ENCODE results near the gene LRMDA.
"Not testable (repeated sequence)": the region's sequence is repeated elsewhere in the genome, so short reads cannot be mapped to it uniquely, and the experiment has no call there.

Gene LRMDA

DNA sequence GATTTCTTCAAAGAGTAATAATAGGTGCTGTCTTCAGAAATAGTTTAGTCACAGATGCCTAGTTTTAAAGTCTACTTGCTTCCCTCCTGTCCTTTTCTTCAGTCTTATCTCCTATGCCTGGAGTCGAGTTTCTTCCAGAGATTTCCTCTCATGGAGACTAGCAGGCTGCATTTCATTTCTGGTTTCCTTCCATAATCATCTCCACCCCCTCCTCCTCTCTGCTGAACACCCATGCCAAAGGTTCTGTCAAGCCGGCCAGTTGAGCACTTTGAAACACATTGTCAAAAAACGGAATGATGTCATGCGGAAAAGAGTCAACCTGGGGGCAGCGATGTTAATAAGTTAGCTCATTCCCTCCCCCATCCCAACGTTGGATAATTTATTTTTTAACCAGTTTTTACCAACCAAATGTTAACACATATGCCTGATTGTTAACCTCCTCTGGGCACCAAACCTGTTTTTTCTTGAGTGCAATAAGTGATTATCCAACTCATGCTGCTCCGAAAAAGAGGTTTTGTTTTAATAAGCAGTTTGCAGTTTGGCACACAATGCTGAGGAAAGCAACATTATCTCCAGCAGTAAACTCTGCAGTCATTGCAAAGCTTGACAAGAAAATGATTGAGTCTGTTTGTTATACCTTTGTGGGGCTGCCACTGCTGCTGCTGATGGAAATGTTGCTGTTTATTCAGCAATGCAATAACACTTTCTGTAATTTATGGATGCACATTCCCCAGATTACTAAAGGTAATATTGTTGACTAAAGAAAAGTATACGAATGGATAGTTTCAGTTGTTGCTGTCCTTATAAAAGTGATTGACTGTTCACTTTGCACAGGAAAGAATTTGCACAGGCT is 161.6 kb downstream of the LRMDA start:
- DNase-seq = no peak

DNA sequence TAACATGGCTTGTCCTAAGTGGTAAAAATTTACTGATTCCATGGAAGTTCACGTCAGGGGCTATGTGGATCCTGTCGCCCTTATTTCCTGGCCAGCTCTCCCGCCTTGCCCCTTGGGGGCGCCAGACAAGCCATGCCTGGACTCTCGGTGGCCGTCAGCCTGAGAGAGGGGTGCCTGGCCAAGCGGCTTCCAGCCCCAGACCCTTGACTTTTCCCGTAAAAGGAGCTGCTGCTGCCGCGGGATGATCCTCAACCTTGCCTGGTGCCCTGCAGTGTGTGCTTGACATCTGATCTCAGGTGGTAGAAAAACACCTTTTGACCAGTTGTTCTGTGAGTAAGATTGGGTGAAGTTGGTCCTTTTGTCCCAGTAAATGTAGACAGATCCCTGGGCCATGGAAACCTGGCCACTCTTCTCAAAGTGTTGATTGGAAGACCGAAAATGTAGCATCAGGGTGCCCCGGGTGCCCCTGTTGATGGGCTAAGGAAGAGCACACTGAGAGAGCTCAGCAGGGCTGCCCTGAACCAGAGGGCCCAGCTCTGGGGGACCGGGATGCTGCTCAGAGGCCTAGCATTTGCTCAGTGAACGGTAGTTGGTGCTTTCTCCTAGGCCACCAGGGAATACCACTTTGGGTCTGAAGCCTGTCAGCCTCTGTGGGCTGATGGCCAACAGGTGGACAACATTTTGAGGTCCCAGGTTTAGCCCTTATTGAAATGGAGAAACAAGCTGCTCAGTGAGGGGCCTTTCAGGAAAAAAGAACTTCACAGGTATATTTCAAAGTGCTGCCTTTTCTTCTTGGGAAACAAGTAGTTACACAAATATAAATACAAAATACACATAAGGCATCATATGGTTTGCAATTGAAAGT is 162.5 kb downstream of the LRMDA start:
- no peak for DNase-seq

DNA sequence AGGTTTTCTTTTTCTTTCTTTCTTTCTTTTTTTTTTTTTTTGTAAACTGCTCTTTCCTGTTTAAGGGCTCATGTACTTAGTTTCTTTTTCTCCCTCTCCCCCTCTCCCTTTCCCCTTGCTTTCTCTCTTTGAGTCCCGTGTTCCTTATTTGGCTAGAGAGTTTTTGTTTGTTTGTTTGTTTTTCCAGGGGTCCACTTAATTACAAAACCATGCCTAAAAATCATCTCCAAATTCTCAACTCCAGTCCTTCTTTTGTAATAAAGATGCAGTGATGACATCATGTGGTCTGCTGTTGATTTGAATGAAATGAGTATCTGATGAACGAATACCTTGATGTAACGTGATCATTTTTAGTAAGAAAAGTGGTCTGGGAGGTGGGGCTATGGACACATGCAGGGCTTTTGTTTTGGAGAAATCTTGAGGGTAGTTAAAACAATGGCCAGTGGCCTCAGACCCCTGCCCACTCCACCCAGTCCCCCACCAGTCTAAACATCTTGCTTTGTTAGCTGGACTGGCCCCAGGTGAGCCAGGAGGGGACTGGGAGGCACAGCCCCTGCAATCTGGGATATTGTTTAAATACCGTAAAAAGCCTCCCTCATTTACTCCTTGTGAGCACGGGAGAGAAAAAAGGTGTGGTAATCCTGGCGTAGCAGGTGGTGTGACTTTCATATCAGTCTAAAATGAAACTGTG is 165.7 kb downstream of the LRMDA start:
- no peak for DNase-seq

DNA sequence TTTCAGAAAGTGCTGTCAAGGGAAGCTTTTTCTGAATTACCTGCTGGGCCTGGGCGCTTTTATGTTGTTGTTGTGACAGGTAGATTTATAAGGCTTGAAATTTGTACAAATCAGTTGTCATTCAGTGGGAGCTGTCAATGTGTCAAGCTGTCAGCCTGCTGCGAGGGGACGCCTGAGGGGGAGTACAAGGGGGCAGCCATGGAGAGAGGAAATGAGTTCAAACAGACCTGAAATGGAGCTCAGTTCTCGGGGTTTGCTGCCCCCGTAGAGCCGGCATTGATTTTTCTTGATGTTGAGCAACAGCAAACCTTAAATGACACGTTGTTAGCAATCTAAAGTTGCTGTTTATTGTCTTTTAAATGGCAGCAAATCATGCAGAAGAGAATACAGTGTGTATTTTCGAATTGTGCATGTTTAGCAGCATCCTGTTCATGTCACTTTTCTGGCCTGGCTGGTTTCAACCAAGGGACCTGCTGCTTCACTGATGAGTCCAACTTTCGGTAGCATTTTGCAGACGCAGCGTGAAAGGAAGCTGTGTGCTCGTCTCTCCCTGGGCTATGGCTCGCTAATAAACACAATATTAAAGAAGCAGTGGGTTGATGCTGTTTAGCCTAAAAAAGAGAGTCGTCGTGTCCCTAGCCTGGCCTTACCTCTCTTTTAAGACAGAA is 166.5 kb downstream of the LRMDA start:
- DNase-seq = no peak

DNA sequence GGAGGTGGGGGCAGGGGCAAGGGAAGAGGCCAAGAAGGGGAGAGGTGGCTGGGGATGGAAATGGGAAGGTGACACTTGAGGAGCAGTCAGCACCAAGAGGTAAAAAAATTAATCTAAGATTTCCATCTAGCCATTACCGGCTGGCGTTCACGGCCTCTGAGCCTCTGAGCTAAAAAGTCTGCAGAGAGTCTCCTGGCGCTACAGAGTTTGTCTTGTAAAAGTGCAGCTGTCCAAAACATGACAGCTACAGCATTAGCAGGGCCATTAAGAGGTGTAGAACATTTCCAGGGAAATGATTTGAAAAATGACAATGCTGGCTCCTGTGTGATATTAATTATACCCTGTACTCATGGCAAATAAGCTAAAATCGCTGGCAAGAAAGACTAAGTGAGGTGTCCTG is 167.6 kb downstream of the LRMDA start:
- DNase-seq = no peak

DNA sequence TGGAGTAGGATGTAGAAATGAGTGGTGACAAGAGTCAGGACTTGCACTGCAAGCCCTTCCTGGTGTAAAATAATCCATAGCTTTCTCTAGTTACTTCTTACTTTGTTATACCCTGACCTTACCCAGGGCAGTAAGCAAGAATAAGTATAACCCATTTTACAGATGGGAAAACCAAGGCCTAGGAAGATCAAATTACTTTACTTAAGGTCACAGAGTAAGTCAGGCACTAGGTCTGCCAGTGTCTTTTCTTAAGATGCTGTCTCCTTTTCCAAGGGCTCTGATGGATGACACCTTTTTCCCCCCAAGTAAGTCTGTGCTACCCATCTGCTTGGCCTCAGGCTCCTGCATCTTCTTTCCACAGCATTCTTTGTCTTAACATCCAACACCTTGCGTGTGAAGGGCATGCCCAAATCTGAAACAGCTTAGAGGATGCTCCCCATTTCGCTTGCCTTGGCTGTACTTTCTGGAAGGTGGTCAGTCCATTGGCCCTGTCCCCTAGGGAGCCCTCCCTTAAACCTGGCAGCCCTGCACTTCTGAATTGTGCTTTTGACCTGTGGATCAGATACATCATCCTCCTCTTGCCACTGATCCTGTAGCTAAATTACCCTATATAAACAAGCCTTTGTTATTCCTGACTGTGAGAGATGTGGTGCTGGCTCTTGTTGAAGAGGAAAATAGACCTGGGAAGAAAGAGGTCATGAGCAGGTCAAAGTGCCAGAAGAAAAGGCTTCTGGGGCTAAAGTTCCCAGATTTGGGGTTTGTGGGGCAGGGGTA is 168.6 kb downstream of the LRMDA start:
- DNase-seq = no peak

DNA sequence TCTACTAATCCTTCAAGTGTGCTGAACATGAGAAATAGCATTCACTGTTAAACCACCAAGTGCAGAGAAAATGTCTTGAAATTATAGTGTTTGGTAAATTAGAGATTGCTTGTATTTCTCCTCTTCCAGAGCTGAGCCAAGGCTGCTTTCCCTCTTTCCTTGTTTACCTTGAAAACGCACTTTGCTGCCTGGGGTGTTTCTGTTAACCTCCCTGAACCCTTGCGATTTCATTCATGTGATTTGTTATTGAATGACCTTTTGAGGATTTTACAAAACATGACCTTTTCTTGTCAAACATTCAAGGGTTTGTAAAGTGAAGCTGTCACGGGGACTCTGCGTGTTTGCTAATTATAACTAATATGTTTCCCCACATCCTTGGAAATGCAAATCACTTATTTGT is 169.4 kb downstream of the LRMDA start:
- DNase-seq = no peak

DNA sequence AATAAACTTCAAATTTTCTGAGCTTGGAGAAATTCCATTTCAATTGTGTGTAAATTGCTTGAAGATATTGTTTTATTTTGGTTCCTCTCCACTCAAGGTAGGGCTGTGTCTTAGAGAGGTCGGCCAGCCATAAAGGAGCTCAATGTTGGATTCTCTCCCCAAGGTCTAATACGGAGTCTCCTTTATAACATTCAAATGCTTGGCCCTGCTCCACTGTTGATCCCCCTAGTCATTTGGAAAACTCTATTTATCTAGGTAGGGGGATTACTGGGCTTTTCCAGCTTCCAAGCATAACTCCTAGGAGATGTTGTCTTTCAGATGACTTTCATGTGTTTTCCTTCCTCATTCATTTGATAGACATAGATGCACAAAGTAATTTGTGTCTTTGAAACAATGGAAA is 170.9 kb downstream of the LRMDA start:
- no peak for DNase-seq

DNA sequence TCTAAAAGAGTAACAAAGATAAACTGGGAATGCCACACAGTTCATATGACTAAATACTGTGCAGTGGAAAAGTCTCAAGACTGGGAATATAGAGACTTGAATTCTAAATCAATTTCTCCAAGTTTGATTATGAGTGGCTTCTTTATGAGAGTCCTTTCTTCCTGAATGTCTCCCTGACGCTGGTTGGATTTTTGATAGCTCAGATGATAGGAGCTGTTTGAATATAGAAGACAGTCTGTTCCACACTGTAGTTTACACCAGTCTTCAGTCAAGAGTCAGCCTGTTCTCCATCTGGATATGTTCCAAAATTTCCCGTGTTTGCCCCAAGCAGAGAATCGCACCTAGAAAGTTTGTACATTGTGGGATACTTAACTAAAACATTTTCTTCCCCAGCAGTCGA is 173.7 kb downstream of the LRMDA start:
- DNase-seq = no peak

DNA sequence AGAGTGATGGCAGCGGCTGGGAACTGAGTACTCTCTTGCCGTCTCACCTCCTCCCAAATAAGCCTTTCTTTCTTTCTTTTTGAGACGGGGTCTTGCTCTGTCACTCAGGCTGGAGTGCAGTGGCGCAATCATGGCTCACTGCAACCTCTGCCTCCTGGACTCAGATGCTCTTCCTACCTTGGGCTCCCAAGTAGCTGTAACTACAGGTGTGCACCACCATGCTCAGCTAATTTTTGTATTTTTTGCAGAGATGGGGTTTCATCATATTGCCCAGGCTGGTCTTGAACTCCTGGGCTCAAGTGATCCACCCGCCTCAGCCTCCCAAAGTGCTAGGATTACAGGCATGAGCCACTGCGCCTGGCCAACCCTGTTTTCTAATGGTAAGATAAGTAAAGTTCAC is 174.4 kb downstream of the LRMDA start:
- not testable (repeated sequence) for DNase-seq

DNA sequence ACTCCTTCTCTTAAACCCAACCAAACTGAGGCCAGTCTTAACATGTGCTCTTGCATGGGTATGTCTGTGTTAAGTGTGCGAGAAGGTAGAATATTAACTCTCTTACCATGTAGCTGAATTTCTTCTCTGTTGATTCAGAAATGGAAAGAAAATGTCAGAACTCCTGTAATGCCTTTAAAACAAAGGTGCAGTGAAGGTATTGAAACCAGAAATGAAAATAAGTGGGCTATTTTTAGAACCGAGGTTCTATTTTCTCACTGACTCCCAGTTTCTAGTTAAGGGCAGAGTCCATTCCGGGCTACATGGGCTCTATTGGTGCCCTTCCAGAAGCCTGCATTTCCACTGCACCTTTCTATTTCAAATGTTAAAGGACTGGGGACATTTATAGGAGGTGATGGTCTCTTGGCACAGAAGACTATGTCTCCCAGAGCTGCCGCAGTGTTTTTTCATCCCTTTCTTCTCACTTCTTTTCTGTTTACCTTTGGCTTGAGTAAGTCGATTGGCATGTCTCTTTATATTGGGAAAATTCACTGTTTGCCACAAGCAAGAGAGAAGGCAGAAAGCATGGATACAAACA is 174.9 kb downstream of the LRMDA start:
- DNase-seq = no peak

DNA sequence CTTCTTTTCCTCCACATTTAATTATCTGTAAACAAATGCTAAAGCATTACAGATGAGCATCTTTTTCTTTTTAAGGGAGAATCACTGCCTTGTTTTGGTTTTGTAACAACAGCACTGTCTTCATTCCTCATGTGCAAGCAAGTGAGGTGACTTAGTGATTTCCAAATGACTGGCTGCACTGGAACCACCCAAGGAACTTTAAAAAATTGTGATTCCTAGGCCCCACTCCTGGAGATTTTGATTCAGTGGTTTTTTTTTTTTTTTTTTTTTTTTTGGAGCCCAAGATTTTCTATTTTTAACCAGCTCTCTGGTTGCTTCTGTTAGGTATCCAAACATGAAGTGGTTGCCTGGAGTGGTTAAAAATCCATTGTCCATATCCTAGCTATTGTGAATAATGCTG is 176.2 kb downstream of the LRMDA start:
- DNase-seq = no peak

DNA sequence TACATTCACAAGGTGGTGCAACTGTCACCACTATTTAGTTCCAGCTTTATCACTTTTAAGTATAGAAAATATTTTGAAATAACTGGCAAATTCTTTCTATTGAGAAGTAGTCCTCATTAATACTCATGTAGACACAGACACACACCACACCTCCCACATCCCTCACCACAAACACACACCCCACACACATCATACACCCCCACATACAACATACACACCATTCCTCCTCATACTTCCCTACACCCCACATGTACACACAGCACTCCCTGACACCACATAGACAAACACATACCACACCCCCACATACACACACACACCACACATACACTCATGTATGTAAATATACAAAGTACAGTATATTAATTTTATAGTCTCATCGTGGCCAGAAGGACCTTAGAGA is 178.8 kb downstream of the LRMDA start:
- DNase-seq = no peak

DNA sequence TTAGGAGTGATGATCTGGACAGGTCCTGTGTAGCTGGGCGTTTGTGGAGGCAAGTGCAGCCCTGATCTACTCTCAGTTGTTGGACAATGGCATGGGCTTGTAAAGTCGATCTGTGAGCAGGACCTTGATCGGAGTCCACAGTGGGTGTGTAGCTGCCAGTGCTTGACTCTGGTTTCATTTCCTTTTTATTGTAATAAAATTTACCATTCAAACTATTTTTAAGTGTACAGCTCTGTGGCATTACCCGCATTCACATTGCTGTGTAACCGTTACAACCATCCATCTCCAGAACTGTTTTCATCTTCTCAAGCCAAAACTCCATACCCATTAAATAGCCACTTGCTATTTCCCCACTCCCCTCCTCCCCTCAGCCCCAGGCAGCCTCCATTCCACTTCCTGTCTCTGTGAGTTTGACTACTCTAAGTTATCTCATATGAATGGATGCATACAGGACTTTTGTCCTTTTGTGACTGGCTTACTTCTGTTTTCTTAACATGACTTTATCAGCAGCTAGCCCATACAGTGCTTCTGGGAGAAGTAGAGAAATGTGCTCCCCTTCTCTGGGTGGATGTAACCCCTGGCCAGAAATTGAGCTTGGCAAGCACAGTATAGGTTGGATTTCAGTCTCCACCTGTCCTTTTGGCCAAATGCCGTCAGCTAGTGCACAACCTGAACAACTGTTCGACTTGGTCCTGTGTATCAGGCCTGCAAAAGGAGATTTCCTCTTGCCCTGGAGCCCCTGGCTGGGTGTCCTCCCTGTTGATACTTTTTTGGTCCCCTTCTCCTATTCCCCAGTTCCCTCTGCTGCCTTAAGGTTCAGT is 180.0 kb downstream of the LRMDA start:
- DNase-seq = no peak

DNA sequence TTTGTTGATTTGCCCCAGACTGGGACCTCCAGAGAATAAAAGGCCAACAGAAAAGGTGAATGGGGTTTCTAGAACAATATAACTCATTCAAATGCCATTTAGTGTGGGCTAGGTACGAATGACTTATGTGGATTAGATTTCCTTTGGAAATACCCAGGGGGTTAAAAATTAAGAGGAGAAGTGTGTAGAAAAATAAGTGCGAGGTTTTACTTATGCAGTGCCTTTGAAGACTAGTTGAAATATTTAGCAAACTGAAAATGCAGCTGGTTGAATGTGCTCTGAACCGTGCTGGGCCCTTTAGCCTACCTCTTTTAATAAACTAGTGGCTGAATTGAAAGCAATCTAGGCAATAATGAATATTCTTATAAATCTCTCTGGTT is 180.6 kb downstream of the LRMDA start:
- DNase-seq = no peak

DNA sequence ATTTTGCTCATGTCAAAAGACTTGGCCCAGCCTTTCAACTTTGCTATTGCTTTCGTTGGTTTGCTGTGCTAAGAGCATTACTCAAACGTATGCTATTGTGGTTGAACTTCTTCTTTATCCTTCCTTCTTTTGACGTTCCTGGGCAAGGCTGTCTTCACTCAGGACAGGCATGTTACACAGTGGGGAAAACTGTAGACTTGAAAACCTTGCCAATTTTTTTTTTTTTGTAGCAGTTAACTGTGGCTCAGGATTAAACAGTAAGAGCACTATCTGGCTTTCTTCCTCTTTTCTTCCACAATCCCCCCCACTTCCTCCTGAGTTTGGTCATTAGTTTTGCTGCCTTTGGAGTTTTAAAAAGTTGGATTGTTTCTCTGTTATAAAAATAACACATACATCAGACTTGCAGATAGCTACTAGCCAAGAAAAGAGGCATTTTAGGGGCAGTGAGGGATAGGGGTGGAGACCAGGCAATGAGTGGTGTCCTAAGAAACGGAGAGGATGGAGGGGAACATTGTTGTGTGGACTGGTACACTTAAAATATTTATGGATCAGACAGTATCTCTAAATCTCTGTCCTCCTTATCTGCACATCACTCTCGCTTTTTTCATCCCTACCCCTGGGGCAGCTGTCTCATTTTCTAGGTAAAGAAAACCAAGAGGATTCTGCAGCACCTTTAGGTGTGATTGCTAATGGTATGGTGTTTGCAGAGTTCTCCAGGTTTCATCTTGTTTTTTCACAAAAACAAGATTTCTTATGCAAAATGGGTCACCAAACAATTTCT is 181.7 kb downstream of the LRMDA start:
- no peak for DNase-seq

DNA sequence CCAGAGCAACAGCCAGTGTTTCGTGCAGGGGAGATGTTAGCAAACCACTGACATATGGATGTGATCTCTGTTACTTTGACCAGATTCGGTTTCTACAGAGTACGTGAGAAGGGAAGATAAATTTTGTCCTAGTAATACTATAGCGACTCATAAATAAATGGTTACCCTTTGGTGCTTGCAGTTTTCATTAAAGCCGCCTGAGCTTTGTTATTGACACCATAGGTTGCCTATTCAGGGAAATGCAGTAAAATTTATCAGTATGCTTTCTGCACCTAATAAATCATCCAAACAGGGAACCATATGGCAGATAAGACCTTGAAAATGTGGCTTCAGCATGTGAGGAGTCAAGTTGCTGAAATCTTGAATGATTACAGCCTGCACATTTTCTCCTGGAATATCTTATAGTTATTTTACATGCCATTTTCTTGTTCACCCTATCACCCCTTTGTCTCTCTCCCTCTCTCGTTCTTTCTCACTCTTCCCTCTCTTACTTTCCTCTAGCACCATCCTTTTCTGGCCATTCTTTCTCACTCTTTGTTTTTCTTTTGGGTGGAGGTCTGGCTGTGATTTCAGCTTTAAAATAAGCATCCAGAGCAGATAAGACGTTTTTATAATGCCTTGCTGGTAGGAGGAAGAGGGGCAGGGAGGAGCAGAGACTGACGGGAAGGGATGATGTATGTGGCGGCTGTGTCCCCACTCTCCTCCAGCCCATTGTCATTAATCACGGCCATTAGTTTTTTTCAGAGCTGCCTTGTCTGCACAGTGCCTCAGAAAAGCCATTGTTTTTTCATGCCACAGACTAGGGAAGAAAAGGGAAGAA is 182.5 kb downstream of the LRMDA start:
- no peak for DNase-seq

DNA sequence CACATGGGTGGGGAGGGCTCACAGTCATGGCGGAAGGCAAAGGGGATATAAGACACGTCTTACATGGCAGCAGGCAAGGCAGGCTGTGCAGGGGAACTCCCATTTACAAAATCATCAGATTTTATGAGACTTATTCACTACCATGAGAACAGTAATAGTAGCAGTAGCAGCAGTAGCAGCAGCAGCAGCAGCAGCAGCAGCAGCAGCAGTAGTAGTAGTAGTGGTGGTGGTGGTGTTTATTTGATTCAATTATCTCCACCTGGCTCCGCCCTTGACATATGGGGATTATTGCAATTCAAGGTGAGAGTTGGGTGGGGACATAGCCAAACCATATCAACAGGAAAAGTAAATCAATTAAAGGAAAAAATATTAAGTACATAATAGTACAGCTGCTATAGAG is 184.7 kb downstream of the LRMDA start:
- DNase-seq = no peak

DNA sequence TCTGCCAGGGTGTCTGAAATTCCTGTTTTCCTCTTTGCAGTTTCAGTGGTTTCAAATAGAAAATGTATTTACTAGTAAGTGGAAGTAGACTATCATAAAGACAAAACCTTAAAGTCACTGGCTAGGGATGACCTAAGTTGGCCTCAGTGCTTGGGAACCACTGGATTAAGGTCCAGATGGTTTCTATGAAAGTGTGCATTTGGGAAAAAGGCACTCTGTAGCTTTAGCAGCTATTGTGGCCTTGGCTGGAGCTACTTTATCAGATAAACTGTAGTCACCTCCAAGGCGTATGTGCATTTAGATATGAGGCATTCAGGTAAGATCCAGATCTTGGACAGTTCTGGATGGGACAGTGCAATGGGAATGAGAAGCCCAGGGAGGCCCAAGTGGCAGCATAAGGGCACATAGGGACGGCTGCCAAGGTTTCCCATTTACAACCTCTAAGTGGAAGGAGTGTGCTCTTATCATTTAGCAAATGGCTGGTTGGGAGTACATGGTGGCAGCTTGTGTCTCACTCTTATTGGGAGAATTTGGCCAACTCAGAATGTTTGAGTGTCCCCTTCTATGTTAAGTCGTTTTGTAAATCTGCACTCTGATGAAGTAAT is 185.6 kb downstream of the LRMDA start:
- DNase-seq = no peak
